Adrenal gland (tissue), 5 donors: ENCODE results near the gene LDB2.

ENCODE experiments used
- POLR2A ChIP-seq, 2 donors: fragments of 450-650 bp; IDR thresholded peaks; one replicate each; pipeline ENCODE4 v1.6.1; 2017; ENCODE audit warnings: antibody characterized with exemption in 2 of 2, mild to moderate bottlenecking in 2 of 2, moderate library complexity in 1 of 2
- TF ChIP-seq, protein P1 (sequence below), 6 experiments: fragments of 450-650 bp in 4 of 6; fragments of 200-600 bp in 2 of 6; sonication (generic) in 1 of 6; IDR thresholded peaks; 1 replicate in 5 of 6; 2 replicates in 1 of 6; pipeline versions ENCODE4 v1.5.1 to v1.8.0; 2016 to 2021; ENCODE audit warnings: antibody characterized with exemption in 6 of 6, mild to moderate bottlenecking in 2 of 6, moderate library complexity in 1 of 6
- donor health status: DM: no; HTN: no; CAD: no.

- TF ChIP-seq, protein P1, sequence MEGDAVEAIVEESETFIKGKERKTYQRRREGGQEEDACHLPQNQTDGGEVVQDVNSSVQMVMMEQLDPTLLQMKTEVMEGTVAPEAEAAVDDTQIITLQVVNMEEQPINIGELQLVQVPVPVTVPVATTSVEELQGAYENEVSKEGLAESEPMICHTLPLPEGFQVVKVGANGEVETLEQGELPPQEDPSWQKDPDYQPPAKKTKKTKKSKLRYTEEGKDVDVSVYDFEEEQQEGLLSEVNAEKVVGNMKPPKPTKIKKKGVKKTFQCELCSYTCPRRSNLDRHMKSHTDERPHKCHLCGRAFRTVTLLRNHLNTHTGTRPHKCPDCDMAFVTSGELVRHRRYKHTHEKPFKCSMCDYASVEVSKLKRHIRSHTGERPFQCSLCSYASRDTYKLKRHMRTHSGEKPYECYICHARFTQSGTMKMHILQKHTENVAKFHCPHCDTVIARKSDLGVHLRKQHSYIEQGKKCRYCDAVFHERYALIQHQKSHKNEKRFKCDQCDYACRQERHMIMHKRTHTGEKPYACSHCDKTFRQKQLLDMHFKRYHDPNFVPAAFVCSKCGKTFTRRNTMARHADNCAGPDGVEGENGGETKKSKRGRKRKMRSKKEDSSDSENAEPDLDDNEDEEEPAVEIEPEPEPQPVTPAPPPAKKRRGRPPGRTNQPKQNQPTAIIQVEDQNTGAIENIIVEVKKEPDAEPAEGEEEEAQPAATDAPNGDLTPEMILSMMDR (IDR thresholded peaks at IDR 0.05), result peak in 2 of 6 experiments; percentile 22 to 35
- no peak for TF ChIP-seq POLR2A (IDR thresholded peaks at IDR 0.05)
Observed at GRCh38 chr4:16914208-16914607, 15.8 kb upstream of the LDB2 start.
